Progenitor cell of endocrine pancreas (in vitro differentiated cells): Measurements from ENCODE around the gene ADAM19. TPM values are rescaled to one million over a fixed set of nuclear protein-coding genes. Genes with fewer than 3 reads are reported as not detected.

ENCODE experiments used
- DNase-seq: peaks from one replicate; pipeline ENCODE4 v3.0.0; 2021; ENCODE audit warnings: low spot score; ENCODE audit not compliant: unreplicated experiment
- H3K27ac Mint-ChIP-seq: 2 replicates; pipeline ENCODE4 v1.8.0; 2021; ENCODE audit warnings: mild to moderate bottlenecking, moderate library complexity, mixed read lengths
- H3K27me3 Mint-ChIP-seq: 2 replicates; pipeline ENCODE4 v1.8.0; 2021; ENCODE audit warnings: mixed read lengths
- H3K36me3 Mint-ChIP-seq: 2 replicates; pipeline ENCODE4 v1.8.0; 2022; ENCODE audit warnings: mixed read lengths; ENCODE audit not compliant: insufficient read depth
- H3K4me1 Mint-ChIP-seq: 2 replicates; pipeline ENCODE4 v1.8.0; 2021; ENCODE audit warnings: low read depth, mixed read lengths
- H3K4me3 Mint-ChIP-seq: 2 replicates; pipeline ENCODE4 v1.8.0; 2021; ENCODE audit warnings: low read depth, mild to moderate bottlenecking, moderate library complexity, mixed read lengths
- H3K9me3 Mint-ChIP-seq: 2 replicates; pipeline ENCODE4 v1.8.0; 2021; ENCODE audit warnings: low read depth, mixed read lengths
- CTCF ChIP-seq: fragments of 200-600 bp; sonication (generic); IDR thresholded peaks from one replicate; pipeline ENCODE4 v1.5.0; 2021; ENCODE audit warnings: antibody characterized with exemption, mild to moderate bottlenecking; ENCODE audit not compliant: unreplicated experiment
- total RNA-seq: library from RNA; stranded (reverse); gene quantifications from 2 replicates; pipeline ENCODE4 v1.2.1, GENCODE V29; 2021

Gene ADAM19
- total RNA-seq, 1 donor from 2014 or later, result 13.4 TPM

GRCh38 chr5:157607371-157608161 lies 32.0 kb upstream of the ADAM19 start:
- Mint-ChIP-seq H3K27me3 (no peaks in the 10 kb centered on the region), H3K36me3 (no peaks in the 10 kb centered on the region), H3K9me3 (no peaks in the 10 kb centered on the region), H3K4me1 (peaks cover 9% of the 10 kb centered on the region), H3K27ac (no peak overlapping the region), H3K4me3 (no peak overlapping the region)
- no peak for TF ChIP-seq CTCF
- DNase-seq, result no peak

GRCh38 chr5:157606046-157606445 lies 30.5 kb upstream of the ADAM19 start:
- Mint-ChIP-seq H3K27ac (no peak overlapping the region), H3K4me3 (no peak overlapping the region), H3K4me1 (peaks cover 3% of the 10 kb centered on the region), H3K36me3 (no peaks in the 10 kb centered on the region), H3K9me3 (no peaks in the 10 kb centered on the region), H3K27me3 (no peaks in the 10 kb centered on the region)
- no peak for DNase-seq
- no peak for TF ChIP-seq CTCF

GRCh38 chr5:157603333-157604190 lies 28.0 kb upstream of the ADAM19 start:
- Mint-ChIP-seq H3K36me3 (no peaks in the 10 kb centered on the region), H3K27ac (no peak overlapping the region), H3K4me3 (no peak overlapping the region), H3K9me3 (no peaks in the 10 kb centered on the region), H3K4me1 (peaks cover 2% of the 10 kb centered on the region), H3K27me3 (no peaks in the 10 kb centered on the region)
- DNase-seq, result no peak
- no peak for TF ChIP-seq CTCF

GRCh38 chr5:157602505-157602904 lies 26.9 kb upstream of the ADAM19 start:
- H3K27me3 Mint-ChIP-seq, result no peaks in the 10 kb centered on the region
- H3K4me3 Mint-ChIP-seq, result no peak overlapping the region
- no peak for TF ChIP-seq CTCF
- no peaks in the 10 kb centered on the region for H3K36me3 Mint-ChIP-seq
- H3K9me3 Mint-ChIP-seq, result peaks cover under 1% of the 10 kb centered on the region
- H3K27ac Mint-ChIP-seq, result no peak overlapping the region
- peaks cover 2% of the 10 kb centered on the region for H3K4me1 Mint-ChIP-seq
- DNase-seq, result no peak

- Mint-ChIP-seq H3K27me3 (no peaks in the 10 kb centered on the region), H3K4me3 (no peak overlapping the region), H3K4me1 (peaks cover 9% of the 10 kb centered on the region), H3K27ac (no peak overlapping the region), H3K36me3 (no peaks in the 10 kb centered on the region), H3K9me3 (peaks cover 3% of the 10 kb centered on the region)
- DNase-seq, result no peak
- TF ChIP-seq CTCF, result no peak
Observed at GRCh38 chr5:157600252-157600651, 24.7 kb upstream of the ADAM19 start.
